Astrocyte (in vitro differentiated cells and primary cell): Measurements from ENCODE around the gene HMGCR. TPM values are rescaled to one million over a fixed set of nuclear protein-coding genes. Genes with fewer than 3 reads are reported as not detected.

Experiments
- DNase-seq: peaks from one replicate; pipeline ENCODE4 v3.0.0-alpha.2; 2010; ENCODE audit warnings: low read depth
- FAIRE-seq: peaks from 2 replicates; lab custom pipeline; 2011; peaks lifted over from hg19 to GRCh38; lab: Jason Lieb, UNC
- H2AFZ ChIP-seq: 2 replicates; pipeline ENCODE4 v1.6.0; 2012; ENCODE audit warnings: low read depth, low read length, inconsistent platforms
- H3K27ac ChIP-seq: 2 replicates; pipeline ENCODE4 v1.5.1; 2011; ENCODE audit warnings: low read depth, low read length, inconsistent platforms
- H3K27me3 ChIP-seq: 2 replicates; pipeline ENCODE4 v1.6.0; 2011; ENCODE audit warnings: low read length, inconsistent platforms; ENCODE audit not compliant: insufficient read depth
- H3K36me3 ChIP-seq: 2 replicates; pipeline ENCODE4 v1.5.1; 2011; ENCODE audit warnings: low read length, inconsistent platforms; ENCODE audit not compliant: insufficient read depth
- H3K4me1 ChIP-seq: 2 replicates; pipeline ENCODE4 v1.5.1; 2011; ENCODE audit warnings: low read length, inconsistent platforms; ENCODE audit not compliant: insufficient read depth
- H3K4me2 ChIP-seq: 2 replicates; pipeline ENCODE4 v1.6.0; 2012; ENCODE audit warnings: low read length, inconsistent platforms
- H3K4me3 ChIP-seq: 2 replicates; pipeline ENCODE4 v1.5.1; 2011; ENCODE audit warnings: low read depth, mild to moderate bottlenecking, low read length, inconsistent platforms; ENCODE audit not compliant: insufficient read depth
- H3K79me2 ChIP-seq: 2 replicates; pipeline ENCODE4 v1.6.0; 2012; ENCODE audit warnings: mild to moderate bottlenecking, low read length, inconsistent platforms; ENCODE audit not compliant: insufficient read depth
- H3K9ac ChIP-seq: 2 replicates; pipeline ENCODE4 v1.6.0; 2012; ENCODE audit warnings: mild to moderate bottlenecking, low read length, inconsistent platforms
- H3K9me3 ChIP-seq: 2 replicates; pipeline ENCODE4 v1.5.1; 2012; ENCODE audit warnings: low read depth, mild to moderate bottlenecking, low read length, inconsistent platforms; ENCODE audit not compliant: insufficient read depth
- H4K20me1 ChIP-seq: 2 replicates; pipeline ENCODE4 v1.6.0; 2012; ENCODE audit warnings: low read length, inconsistent platforms; ENCODE audit not compliant: insufficient read depth
- H3K27ac Mint-ChIP-seq: one replicate; pipeline ENCODE4 v1.8.0; 2021; ENCODE audit warnings: mild to moderate bottlenecking, mixed read lengths; ENCODE audit not compliant: unreplicated experiment
- H3K27me3 Mint-ChIP-seq: one replicate; pipeline ENCODE4 v1.8.0; 2021; ENCODE audit warnings: low read depth, mixed read lengths; ENCODE audit not compliant: unreplicated experiment
- H3K36me3 Mint-ChIP-seq: one replicate; pipeline ENCODE4 v1.8.0; 2021; ENCODE audit warnings: low read depth, mixed read lengths; ENCODE audit not compliant: unreplicated experiment
- H3K4me1 Mint-ChIP-seq: one replicate; pipeline ENCODE4 v1.8.0; 2021; ENCODE audit warnings: low read depth, mixed read lengths; ENCODE audit not compliant: unreplicated experiment
- H3K4me3 Mint-ChIP-seq: one replicate; pipeline ENCODE4 v1.8.0; 2021; ENCODE audit warnings: mild to moderate bottlenecking, moderate library complexity, mixed read lengths; ENCODE audit not compliant: unreplicated experiment
- H3K9me3 Mint-ChIP-seq: one replicate; pipeline ENCODE4 v1.8.0; 2021; ENCODE audit warnings: mild to moderate bottlenecking, mixed read lengths; ENCODE audit not compliant: unreplicated experiment
- CTCF ChIP-seq: IDR thresholded peaks from 2 replicates; pipeline ENCODE4 v1.5.1; 2011; ENCODE audit warnings: low read depth, mild to moderate bottlenecking, inconsistent platforms, low read length, moderate library complexity; ENCODE audit not compliant: insufficient read depth
- EZH2 ChIP-seq: IDR thresholded peaks from 2 replicates; pipeline ENCODE4 v1.6.1; 2012; ENCODE audit warnings: mild to moderate bottlenecking, low read length, inconsistent platforms; ENCODE audit not compliant: insufficient read depth
- total RNA-seq: library from RNA; stranded (reverse); gene quantifications from 2 replicates; pipeline ENCODE4 v1.2.1, GENCODE V29; 2021

HMGCR gene
- total RNA-seq, 1 donor from 2014 or later, result 114 TPM

- Histone ChIP-seq H3K9ac (peak overlapping the region; percentile 92), H3K9me3 (no peaks in the 10 kb centered on the region), H3K27me3 (no peaks in the 10 kb centered on the region), H3K4me1 (peaks cover 10% of the 10 kb centered on the region), H3K27ac (peak overlapping the region; percentile 88), H3K36me3 (peaks cover 3% of the 10 kb centered on the region), H3K4me2 (peak overlapping the region; percentile 91), H2AFZ (peak overlapping the region; percentile 52), H3K79me2 (peaks cover 53% of the 10 kb centered on the region), H4K20me1 (peaks cover 44% of the 10 kb centered on the region), H3K4me3 (peak overlapping the region; percentile 97)
- TF ChIP-seq EZH2 (no peak), CTCF (no peak)
- Mint-ChIP-seq H3K4me1 (peaks cover 22% of the 10 kb centered on the region), H3K4me3 (no peak overlapping the region), H3K9me3 (no peaks in the 10 kb centered on the region), H3K27ac (no peak overlapping the region), H3K36me3 (no peaks in the 10 kb centered on the region), H3K27me3 (no peaks in the 10 kb centered on the region)
- no peak for DNase-seq
- no peak for FAIRE-seq
Observed at GRCh38 chr5:75337366-75338021, 474 bp downstream of the HMGCR start.

GRCh38 chr5:75338408-75338807 is 1.4 kb downstream of the HMGCR start:
- no peak for FAIRE-seq

More at GRCh38 chr5:75338408-75338807, 1.4 kb downstream of the HMGCR start:
- peaks cover 22% of the 10 kb centered on the region for H3K4me1 Mint-ChIP-seq
- no peak overlapping the region for H3K4me3 Mint-ChIP-seq
- Histone ChIP-seq H3K4me1 (peaks cover 10% of the 10 kb centered on the region), H3K4me3 (peak overlapping the region; percentile 97), H3K27ac (peak overlapping the region; percentile 1), H3K27me3 (no peaks in the 10 kb centered on the region), H3K9ac (peak overlapping the region; percentile 92), H3K36me3 (peaks cover 3% of the 10 kb centered on the region), H3K9me3 (no peaks in the 10 kb centered on the region), H3K79me2 (peaks cover 62% of the 10 kb centered on the region), H3K4me2 (peak overlapping the region; percentile 91), H2AFZ (no peak overlapping the region), H4K20me1 (peaks cover 51% of the 10 kb centered on the region)
- H3K27ac Mint-ChIP-seq, result no peak overlapping the region
- DNase-seq, result no peak
- no peaks in the 10 kb centered on the region for H3K27me3 Mint-ChIP-seq
- TF ChIP-seq EZH2, result no peak
- TF ChIP-seq CTCF, result no peak
- no peaks in the 10 kb centered on the region for H3K9me3 Mint-ChIP-seq
- no peaks in the 10 kb centered on the region for H3K36me3 Mint-ChIP-seq
